A673 (cell line): ENCODE results near the gene LRRFIP1.

Source experiments
- EZH2 ChIP-seq: fragments of 200-600 bp; sonication (generic); IDR thresholded peaks from 2 replicates; pipeline ENCODE4 v1.6.1; 2017; ENCODE audit warnings: borderline replicate concordance, low read depth, mild to moderate bottlenecking, mixed read lengths, antibody characterized with exemption, low read length; ENCODE audit not compliant: poor library complexity, severe bottlenecking
- TF ChIP-seq, protein P1 (sequence below): fragments of 300-800, 200-600 bp; sonication (generic); conservative IDR thresholded peaks from 2 replicates; pipeline ENCODE4 v1.5.1; 2017; ENCODE audit warnings: low read depth, mild to moderate bottlenecking, antibody characterized with exemption, low read length, moderate library complexity, mixed read lengths

DNA sequence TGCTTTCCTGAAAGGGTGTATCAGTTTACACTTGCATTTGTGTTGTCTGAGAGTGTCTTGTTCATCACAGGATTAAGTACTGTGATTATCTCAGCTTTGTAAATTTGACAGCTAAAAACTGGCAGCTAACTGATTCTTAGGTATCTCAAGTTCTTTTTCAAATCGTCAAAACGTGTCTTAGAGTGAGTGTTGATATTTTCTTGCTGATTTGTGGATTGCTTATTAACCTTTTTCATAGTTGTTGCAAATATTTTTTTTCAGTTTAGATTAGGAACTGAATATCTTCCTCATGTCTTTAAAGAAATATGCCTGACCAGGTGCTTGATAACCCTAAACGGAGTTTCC is 41.9 kb downstream of the LRRFIP1 start:
- TF ChIP-seq, protein P1, sequence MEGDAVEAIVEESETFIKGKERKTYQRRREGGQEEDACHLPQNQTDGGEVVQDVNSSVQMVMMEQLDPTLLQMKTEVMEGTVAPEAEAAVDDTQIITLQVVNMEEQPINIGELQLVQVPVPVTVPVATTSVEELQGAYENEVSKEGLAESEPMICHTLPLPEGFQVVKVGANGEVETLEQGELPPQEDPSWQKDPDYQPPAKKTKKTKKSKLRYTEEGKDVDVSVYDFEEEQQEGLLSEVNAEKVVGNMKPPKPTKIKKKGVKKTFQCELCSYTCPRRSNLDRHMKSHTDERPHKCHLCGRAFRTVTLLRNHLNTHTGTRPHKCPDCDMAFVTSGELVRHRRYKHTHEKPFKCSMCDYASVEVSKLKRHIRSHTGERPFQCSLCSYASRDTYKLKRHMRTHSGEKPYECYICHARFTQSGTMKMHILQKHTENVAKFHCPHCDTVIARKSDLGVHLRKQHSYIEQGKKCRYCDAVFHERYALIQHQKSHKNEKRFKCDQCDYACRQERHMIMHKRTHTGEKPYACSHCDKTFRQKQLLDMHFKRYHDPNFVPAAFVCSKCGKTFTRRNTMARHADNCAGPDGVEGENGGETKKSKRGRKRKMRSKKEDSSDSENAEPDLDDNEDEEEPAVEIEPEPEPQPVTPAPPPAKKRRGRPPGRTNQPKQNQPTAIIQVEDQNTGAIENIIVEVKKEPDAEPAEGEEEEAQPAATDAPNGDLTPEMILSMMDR: no peak
- no peak for TF ChIP-seq EZH2
